ENCODE results near the gene RHBDD3. TPM values are rescaled to one million over a fixed set of nuclear protein-coding genes. Genes with fewer than 3 reads are reported as not detected.

RHBDD3 gene
- total and polyA plus RNA-seq, 9 of the 15 experiments (the other 6 are each of a cell fraction or from before 2014, with no cell fraction given), result 0.32 to 35.6 (median 14.0) TPM

- TF ChIP-seq, protein P1, sequence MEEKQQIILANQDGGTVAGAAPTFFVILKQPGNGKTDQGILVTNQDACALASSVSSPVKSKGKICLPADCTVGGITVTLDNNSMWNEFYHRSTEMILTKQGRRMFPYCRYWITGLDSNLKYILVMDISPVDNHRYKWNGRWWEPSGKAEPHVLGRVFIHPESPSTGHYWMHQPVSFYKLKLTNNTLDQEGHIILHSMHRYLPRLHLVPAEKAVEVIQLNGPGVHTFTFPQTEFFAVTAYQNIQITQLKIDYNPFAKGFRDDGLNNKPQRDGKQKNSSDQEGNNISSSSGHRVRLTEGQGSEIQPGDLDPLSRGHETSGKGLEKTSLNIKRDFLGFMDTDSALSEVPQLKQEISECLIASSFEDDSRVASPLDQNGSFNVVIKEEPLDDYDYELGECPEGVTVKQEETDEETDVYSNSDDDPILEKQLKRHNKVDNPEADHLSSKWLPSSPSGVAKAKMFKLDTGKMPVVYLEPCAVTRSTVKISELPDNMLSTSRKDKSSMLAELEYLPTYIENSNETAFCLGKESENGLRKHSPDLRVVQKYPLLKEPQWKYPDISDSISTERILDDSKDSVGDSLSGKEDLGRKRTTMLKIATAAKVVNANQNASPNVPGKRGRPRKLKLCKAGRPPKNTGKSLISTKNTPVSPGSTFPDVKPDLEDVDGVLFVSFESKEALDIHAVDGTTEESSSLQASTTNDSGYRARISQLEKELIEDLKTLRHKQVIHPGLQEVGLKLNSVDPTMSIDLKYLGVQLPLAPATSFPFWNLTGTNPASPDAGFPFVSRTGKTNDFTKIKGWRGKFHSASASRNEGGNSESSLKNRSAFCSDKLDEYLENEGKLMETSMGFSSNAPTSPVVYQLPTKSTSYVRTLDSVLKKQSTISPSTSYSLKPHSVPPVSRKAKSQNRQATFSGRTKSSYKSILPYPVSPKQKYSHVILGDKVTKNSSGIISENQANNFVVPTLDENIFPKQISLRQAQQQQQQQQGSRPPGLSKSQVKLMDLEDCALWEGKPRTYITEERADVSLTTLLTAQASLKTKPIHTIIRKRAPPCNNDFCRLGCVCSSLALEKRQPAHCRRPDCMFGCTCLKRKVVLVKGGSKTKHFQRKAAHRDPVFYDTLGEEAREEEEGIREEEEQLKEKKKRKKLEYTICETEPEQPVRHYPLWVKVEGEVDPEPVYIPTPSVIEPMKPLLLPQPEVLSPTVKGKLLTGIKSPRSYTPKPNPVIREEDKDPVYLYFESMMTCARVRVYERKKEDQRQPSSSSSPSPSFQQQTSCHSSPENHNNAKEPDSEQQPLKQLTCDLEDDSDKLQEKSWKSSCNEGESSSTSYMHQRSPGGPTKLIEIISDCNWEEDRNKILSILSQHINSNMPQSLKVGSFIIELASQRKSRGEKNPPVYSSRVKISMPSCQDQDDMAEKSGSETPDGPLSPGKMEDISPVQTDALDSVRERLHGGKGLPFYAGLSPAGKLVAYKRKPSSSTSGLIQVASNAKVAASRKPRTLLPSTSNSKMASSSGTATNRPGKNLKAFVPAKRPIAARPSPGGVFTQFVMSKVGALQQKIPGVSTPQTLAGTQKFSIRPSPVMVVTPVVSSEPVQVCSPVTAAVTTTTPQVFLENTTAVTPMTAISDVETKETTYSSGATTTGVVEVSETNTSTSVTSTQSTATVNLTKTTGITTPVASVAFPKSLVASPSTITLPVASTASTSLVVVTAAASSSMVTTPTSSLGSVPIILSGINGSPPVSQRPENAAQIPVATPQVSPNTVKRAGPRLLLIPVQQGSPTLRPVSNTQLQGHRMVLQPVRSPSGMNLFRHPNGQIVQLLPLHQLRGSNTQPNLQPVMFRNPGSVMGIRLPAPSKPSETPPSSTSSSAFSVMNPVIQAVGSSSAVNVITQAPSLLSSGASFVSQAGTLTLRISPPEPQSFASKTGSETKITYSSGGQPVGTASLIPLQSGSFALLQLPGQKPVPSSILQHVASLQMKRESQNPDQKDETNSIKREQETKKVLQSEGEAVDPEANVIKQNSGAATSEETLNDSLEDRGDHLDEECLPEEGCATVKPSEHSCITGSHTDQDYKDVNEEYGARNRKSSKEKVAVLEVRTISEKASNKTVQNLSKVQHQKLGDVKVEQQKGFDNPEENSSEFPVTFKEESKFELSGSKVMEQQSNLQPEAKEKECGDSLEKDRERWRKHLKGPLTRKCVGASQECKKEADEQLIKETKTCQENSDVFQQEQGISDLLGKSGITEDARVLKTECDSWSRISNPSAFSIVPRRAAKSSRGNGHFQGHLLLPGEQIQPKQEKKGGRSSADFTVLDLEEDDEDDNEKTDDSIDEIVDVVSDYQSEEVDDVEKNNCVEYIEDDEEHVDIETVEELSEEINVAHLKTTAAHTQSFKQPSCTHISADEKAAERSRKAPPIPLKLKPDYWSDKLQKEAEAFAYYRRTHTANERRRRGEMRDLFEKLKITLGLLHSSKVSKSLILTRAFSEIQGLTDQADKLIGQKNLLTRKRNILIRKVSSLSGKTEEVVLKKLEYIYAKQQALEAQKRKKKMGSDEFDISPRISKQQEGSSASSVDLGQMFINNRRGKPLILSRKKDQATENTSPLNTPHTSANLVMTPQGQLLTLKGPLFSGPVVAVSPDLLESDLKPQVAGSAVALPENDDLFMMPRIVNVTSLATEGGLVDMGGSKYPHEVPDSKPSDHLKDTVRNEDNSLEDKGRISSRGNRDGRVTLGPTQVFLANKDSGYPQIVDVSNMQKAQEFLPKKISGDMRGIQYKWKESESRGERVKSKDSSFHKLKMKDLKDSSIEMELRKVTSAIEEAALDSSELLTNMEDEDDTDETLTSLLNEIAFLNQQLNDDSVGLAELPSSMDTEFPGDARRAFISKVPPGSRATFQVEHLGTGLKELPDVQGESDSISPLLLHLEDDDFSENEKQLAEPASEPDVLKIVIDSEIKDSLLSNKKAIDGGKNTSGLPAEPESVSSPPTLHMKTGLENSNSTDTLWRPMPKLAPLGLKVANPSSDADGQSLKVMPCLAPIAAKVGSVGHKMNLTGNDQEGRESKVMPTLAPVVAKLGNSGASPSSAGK (IDR thresholded peaks at IDR 0.05), result no peak
- TF ChIP-seq SNRNP70 (optimal IDR thresholded peaks at IDR 0.05; ENCODE audit: low read depth, low read length), result no peak
- TF ChIP-seq ID3 (CRISPR knock-in tag; IDR thresholded peaks at IDR 0.05), result no peak
- TF ChIP-seq ID3 (tag; IDR thresholded peaks at IDR 0.05), result no peak
- TF ChIP-seq GATA2 (CRISPR knock-in tag; IDR thresholded peaks at IDR 0.05), result no peak
- TF ChIP-seq MIER1 (IDR thresholded peaks at IDR 0.05; ENCODE audit: low read depth), result no peak
- no peak for TF ChIP-seq POLR2AphosphoS2 (IDR thresholded peaks at IDR 0.05; ENCODE audit: low read length)
- no peak for TF ChIP-seq ZKSCAN3 (CRISPR knock-in tag; IDR thresholded peaks at IDR 0.05)
Observed at GRCh38 chr22:29312218-29313125, 44.7 kb upstream of the RHBDD3 start (continued).

All from K562 (cell line).